Measurements from ENCODE around the gene ELP5. TPM values are rescaled to one million over a fixed set of nuclear protein-coding genes. Genes with fewer than 3 reads are reported as not detected.

Gene ELP5
- total and polyA plus RNA-seq, 2 donors (not counting 3 experiments of a cell fraction or from before 2014, with no cell fraction given) = 44.4 to 54.7 TPM

- intact Hi-C loops (cut with micrococcal nuclease) (loop anchor here (1.0 kb wide), 1 partner anchor 41 kb away; no protein-coding TSS in a partner anchor), dilution Hi-C loops (cut with MboI; ENCODE audit: extremely low pct_ligation_motif_present, low sequenced_read_pairs) (no loop called here)
- no peaks in the 10 kb centered on the region for H3K9me3 ChIP-seq (replicated peaks; ENCODE audit: control insufficient read depth, insufficient read depth, low read length)
- H3K79me2 ChIP-seq (ENCODE audit: control insufficient read depth, insufficient read depth, low read length) = peaks cover 11% of the 10 kb centered on the region
- no peak overlapping the region for H3K9ac ChIP-seq (replicated peaks; ENCODE audit: extremely low read depth, insufficient read depth, low read length)
- POLR2A ChIA-PET = interaction anchor here (0.5 kb wide), 1 partner anchor 111 kb away, joined by 5 read pairs; the partner anchor contains the start of gene NEURL4
- no TSS peak for BruUV-seq (replicated peaks)
- H3K27me3 ChIP-seq (ENCODE audit: control insufficient read depth in 2 of 2, insufficient read depth in 2 of 2, low read length in 2 of 2) = no peaks in the 10 kb centered on the region
- no peaks in the 10 kb centered on the region for H4K20me1 ChIP-seq (replicated peaks; ENCODE audit: control insufficient read depth, extremely low read depth, insufficient read depth, low read length)
- H3K4me1 ChIP-seq (ENCODE audit: control insufficient read depth, extremely low read depth, insufficient read depth, low read length) = peaks cover 37% of the 10 kb centered on the region
- H3K4me3 ChIP-seq (replicated peaks in 1 of 3; ENCODE audit: insufficient read depth in 1 of 3, low read depth in 1 of 3, low read length in 3 of 3) = no peak overlapping the region
- H2AFZ ChIP-seq (ENCODE audit: low read depth, low read length) = no peak overlapping the region
- no peak overlapping the region for H3K27ac ChIP-seq (ENCODE audit: insufficient read depth, low read depth, low read length)
- FAIRE-seq (no peak), DNase-seq (ENCODE audit: low read depth, low spot score) (no peak)
- H3K4me2 ChIP-seq (ENCODE audit: insufficient read depth, low read length) = no peak overlapping the region
- H3K36me3 ChIP-seq (ENCODE audit: control insufficient read depth in 2 of 2, extremely low read depth in 1 of 2, insufficient read depth in 2 of 2, low read length in 2 of 2) = peaks cover 14 to 20% of the 10 kb centered on the region in 2 experiments
- CTCF ChIA-PET = interaction anchor here (4.5 kb wide), 1 partner anchor 78 kb away, joined by 94 read pairs; no protein-coding TSS in a partner anchor
- TF ChIP-seq POLR2AphosphoS5 (IDR thresholded peaks at IDR 0.05; ENCODE audit: insufficient read depth, low read depth, low read length) (no peak), GATA2 (IDR thresholded peaks at IDR 0.05; ENCODE audit: insufficient read depth, insufficient read length, low read depth, low read length) (no peak), POLR2A (IDR thresholded peaks at IDR 0.05; ENCODE audit: low read depth, low read length) (no peak), EZH2 (IDR thresholded peaks at IDR 0.05; ENCODE audit: borderline replicate concordance, low read depth, low read length, severe bottlenecking) (no peak), MYC (IDR thresholded peaks at IDR 0.05; ENCODE audit: low read depth, low read length) (no peak), MAX (IDR thresholded peaks at IDR 0.05; ENCODE audit: insufficient read depth, insufficient read length) (no peak), JUN (IDR thresholded peaks at IDR 0.05; ENCODE audit: borderline replicate concordance, insufficient read depth, insufficient read length, low read depth) (no peak), FOS (IDR thresholded peaks at IDR 0.05; ENCODE audit: borderline replicate concordance, insufficient read depth, low read length) (no peak)
- TF ChIP-seq, protein P1, sequence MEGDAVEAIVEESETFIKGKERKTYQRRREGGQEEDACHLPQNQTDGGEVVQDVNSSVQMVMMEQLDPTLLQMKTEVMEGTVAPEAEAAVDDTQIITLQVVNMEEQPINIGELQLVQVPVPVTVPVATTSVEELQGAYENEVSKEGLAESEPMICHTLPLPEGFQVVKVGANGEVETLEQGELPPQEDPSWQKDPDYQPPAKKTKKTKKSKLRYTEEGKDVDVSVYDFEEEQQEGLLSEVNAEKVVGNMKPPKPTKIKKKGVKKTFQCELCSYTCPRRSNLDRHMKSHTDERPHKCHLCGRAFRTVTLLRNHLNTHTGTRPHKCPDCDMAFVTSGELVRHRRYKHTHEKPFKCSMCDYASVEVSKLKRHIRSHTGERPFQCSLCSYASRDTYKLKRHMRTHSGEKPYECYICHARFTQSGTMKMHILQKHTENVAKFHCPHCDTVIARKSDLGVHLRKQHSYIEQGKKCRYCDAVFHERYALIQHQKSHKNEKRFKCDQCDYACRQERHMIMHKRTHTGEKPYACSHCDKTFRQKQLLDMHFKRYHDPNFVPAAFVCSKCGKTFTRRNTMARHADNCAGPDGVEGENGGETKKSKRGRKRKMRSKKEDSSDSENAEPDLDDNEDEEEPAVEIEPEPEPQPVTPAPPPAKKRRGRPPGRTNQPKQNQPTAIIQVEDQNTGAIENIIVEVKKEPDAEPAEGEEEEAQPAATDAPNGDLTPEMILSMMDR (IDR thresholded peaks at IDR 0.05; ENCODE audit: extremely low read depth in 1 of 2, insufficient read depth in 1 of 2, low read depth in 1 of 2, low read length in 2 of 2) = no peak
- H3K9me1 ChIP-seq (replicated peaks; ENCODE audit: control insufficient read depth, extremely low read depth, insufficient read depth, low read length) = no peaks in the 10 kb centered on the region
These were observed 33.3 kb upstream of the ELP5 start for GRCh38 chr17:7218758-7219157.
